Activated B cell treated with CpG ODN at 0.5 μM for 24 hours (primary cell): ENCODE results near the gene SOX6. TPM values are rescaled to one million over a fixed set of nuclear protein-coding genes. Genes with fewer than 3 reads are reported as not detected.

Experiments used
- ATAC-seq: fragments of 200-7000 bp; cut with Tn5 transposase; one replicate; pipeline ENCODE4 v1.10.0; 2021; ENCODE audit warnings: low read depth, mild to moderate bottlenecking, moderate library complexity
- CTCF ChIA-PET: fragments of 350-600 bp; sonication (Branson Sonifier 250); formaldehyde crosslinking; loops from one replicate; lab custom pipeline; 2021; ENCODE audit warnings: antibody characterized with exemption; lab: Charles Lee
- POLR2A ChIA-PET: fragments of 350-600 bp; sonication (Branson Sonifier 250); formaldehyde crosslinking; loops from one replicate; lab custom pipeline; 2021; ENCODE audit warnings: antibody characterized with exemption; lab: Charles Lee
- DNase-seq: peaks from one replicate; pipeline ENCODE4 v3.0.0; 2022
- H3K27ac Mint-ChIP-seq: one replicate; pipeline ENCODE4 v1.8.0; 2020; ENCODE audit warnings: mixed read lengths
- H3K27me3 Mint-ChIP-seq: one replicate; pipeline ENCODE4 v1.8.0; 2021; ENCODE audit warnings: mixed read lengths
- H3K36me3 Mint-ChIP-seq: one replicate; pipeline ENCODE4 v1.8.0; 2021; ENCODE audit warnings: low read depth, mixed read lengths
- H3K4me1 Mint-ChIP-seq: one replicate; pipeline ENCODE4 v1.8.0; 2021; ENCODE audit warnings: mixed read lengths
- H3K4me3 Mint-ChIP-seq: one replicate; pipeline ENCODE4 v1.8.0; 2020; ENCODE audit warnings: mild to moderate bottlenecking, mixed read lengths
- H3K9me3 Mint-ChIP-seq: one replicate; pipeline ENCODE4 v1.8.0; 2020; ENCODE audit warnings: mixed read lengths
- CTCF ChIP-seq: fragments of 200-600 bp; IDR thresholded peaks from one replicate; pipeline ENCODE4 v1.8.0; 2022; ENCODE audit warnings: antibody characterized with exemption, mild to moderate bottlenecking
- intact Hi-C: fragments of 100-400 bp; cut with micrococcal nuclease; formaldehyde crosslinking; loops from one replicate; pipeline ENCODE4 v1.15.1; 2024
- total RNA-seq: library from RNA; stranded (reverse); gene quantifications from 2 replicates; pipeline ENCODE4 v1.2.3, GENCODE V29; 2022

The SOX6 gene
- total RNA-seq, 1 donor from 2014 or later, result not detected

- Mint-ChIP-seq H3K4me1 (no peaks in the 10 kb centered on the region), H3K27ac (no peak overlapping the region), H3K9me3 (no peaks in the 10 kb centered on the region), H3K36me3 (no peaks in the 10 kb centered on the region), H3K27me3 (no peaks in the 10 kb centered on the region), H3K4me3 (no peak overlapping the region)
- DNase-seq (no peak), ATAC-seq (no peak)
- intact Hi-C loops, result no loop called here
- no peak for TF ChIP-seq CTCF
- POLR2A ChIA-PET, result no interaction called here
- CTCF ChIA-PET, result no interaction called here
These were observed 20.1 kb downstream of the SOX6 start for GRCh38 chr11:16336204-16336603.

- intact Hi-C loops, result no loop called here
- POLR2A ChIA-PET, result no interaction called here
- no peak for DNase-seq
- no peak for ATAC-seq
- no peaks in the 10 kb centered on the region for H3K27me3 Mint-ChIP-seq
- CTCF ChIA-PET, result no interaction called here
- H3K4me1 Mint-ChIP-seq, result no peaks in the 10 kb centered on the region
- H3K27ac Mint-ChIP-seq, result no peak overlapping the region
- H3K4me3 Mint-ChIP-seq, result no peak overlapping the region
- H3K36me3 Mint-ChIP-seq, result no peaks in the 10 kb centered on the region
- H3K9me3 Mint-ChIP-seq, result no peaks in the 10 kb centered on the region
- no peak for TF ChIP-seq CTCF
These were observed 20.9 kb downstream of the SOX6 start for GRCh38 chr11:16335236-16335962.

GRCh38 chr11:16326679-16327297 lies 29.6 kb downstream of the SOX6 start:
- no peak for TF ChIP-seq CTCF
- ChIA-PET POLR2A (no interaction called here), CTCF (no interaction called here)
- intact Hi-C loops, result no loop called here
- ATAC-seq (no peak), DNase-seq (no peak)
- Mint-ChIP-seq H3K9me3 (peaks cover 2% of the 10 kb centered on the region), H3K27me3 (no peaks in the 10 kb centered on the region), H3K27ac (no peak overlapping the region), H3K4me3 (no peak overlapping the region), H3K36me3 (no peaks in the 10 kb centered on the region), H3K4me1 (no peaks in the 10 kb centered on the region)

GRCh38 chr11:16322190-16322589 lies 34.2 kb downstream of the SOX6 start:
- intact Hi-C loops, result no loop called here
- no peaks in the 10 kb centered on the region for H3K9me3 Mint-ChIP-seq
- no peak overlapping the region for H3K27ac Mint-ChIP-seq
- no peak for TF ChIP-seq CTCF
- no peaks in the 10 kb centered on the region for H3K27me3 Mint-ChIP-seq
- no peaks in the 10 kb centered on the region for H3K36me3 Mint-ChIP-seq
- ATAC-seq (no peak), DNase-seq (no peak)
- no peak overlapping the region for H3K4me3 Mint-ChIP-seq
- no peaks in the 10 kb centered on the region for H3K4me1 Mint-ChIP-seq
- POLR2A ChIA-PET, result no interaction called here
- CTCF ChIA-PET, result no interaction called here

- Mint-ChIP-seq H3K9me3 (no peaks in the 10 kb centered on the region), H3K27me3 (no peaks in the 10 kb centered on the region), H3K4me1 (no peaks in the 10 kb centered on the region), H3K36me3 (no peaks in the 10 kb centered on the region), H3K27ac (no peak overlapping the region), H3K4me3 (no peak overlapping the region)
- intact Hi-C loops, result no loop called here
- ChIA-PET CTCF (no interaction called here), POLR2A (no interaction called here)
- ATAC-seq (no peak), DNase-seq (no peak)
- TF ChIP-seq CTCF, result no peak
These were observed 35.2 kb downstream of the SOX6 start for GRCh38 chr11:16321148-16321547.
